ENCODE measurements around the gene MRPL23. TPM values are rescaled to one million over a fixed set of nuclear protein-coding genes. Genes with fewer than 3 reads are reported as not detected.
"Not testable (repeated sequence)": the region's sequence is repeated elsewhere in the genome, so short reads cannot be mapped to it uniquely, and the experiment has no call there.

MRPL23 gene
- total RNA-seq, 1 donor from 2014 or later, result 93.6 TPM

DNA sequence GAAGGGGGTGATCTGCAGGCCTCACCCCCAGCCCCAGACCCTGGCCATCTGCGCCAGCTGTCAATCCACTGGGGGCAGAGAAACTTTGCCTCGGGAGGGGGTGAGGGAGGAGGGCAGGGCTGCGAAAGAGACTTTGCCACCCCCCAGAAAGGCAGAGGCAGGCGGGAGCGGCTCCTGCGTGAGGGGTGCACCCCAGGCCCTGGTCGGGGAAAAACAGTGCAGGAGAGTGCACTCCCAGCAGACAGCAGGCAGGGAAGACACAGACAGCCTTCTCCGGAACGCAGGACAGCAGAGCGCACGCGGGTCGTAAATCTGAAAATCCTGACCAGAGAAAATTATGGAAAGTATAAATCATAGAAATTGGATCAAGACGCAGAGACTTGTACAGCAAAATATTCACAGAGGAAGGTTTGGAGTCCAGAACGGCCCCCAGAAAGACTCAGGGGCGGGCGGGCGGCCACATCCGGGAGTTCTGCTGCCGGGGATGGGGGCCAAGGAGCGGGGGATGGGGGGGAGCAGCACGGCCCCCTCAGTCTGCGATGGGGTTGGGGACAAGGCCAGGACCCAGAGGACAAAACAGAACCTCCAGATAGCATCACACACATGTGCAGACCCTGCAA, 8.0 kb upstream of the MRPL23 start:
- no peak overlapping the region for H3K4me3 ChIP-seq
- no peak for DNase-seq
- intact Hi-C loops (cut with micrococcal nuclease), result no loop called here
- TF ChIP-seq, protein P1, sequence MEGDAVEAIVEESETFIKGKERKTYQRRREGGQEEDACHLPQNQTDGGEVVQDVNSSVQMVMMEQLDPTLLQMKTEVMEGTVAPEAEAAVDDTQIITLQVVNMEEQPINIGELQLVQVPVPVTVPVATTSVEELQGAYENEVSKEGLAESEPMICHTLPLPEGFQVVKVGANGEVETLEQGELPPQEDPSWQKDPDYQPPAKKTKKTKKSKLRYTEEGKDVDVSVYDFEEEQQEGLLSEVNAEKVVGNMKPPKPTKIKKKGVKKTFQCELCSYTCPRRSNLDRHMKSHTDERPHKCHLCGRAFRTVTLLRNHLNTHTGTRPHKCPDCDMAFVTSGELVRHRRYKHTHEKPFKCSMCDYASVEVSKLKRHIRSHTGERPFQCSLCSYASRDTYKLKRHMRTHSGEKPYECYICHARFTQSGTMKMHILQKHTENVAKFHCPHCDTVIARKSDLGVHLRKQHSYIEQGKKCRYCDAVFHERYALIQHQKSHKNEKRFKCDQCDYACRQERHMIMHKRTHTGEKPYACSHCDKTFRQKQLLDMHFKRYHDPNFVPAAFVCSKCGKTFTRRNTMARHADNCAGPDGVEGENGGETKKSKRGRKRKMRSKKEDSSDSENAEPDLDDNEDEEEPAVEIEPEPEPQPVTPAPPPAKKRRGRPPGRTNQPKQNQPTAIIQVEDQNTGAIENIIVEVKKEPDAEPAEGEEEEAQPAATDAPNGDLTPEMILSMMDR (IDR thresholded peaks at IDR 0.05; ENCODE audit: borderline replicate concordance), result no peak
- H3K9me3 ChIP-seq (replicated peaks), result no peaks in the 10 kb centered on the region
- no peaks in the 10 kb centered on the region for H3K36me3 ChIP-seq
- no peaks in the 10 kb centered on the region for H3K27me3 ChIP-seq (ENCODE audit: low read depth)
- H3K27ac ChIP-seq (replicated peaks), result peak overlapping the region; percentile 73
- H3K4me1 ChIP-seq, result peaks cover 26% of the 10 kb centered on the region

DNA sequence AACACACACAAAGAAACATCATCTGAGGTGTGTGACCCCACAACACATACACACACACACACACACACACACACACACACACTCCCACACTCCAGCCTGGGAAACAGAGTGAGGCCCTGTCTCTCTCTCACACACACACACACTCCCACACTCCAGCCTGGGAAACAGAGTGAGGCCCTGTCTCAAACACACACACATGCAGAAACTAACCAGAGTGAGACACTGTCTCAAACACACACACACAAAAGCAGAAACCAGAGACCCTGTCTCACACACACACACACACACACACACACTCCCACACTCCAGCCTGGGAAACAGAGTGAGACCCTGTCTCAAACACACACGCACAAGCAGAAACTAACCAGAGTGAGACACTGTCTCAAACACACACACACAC, 7.3 kb upstream of the MRPL23 start:
- DNase-seq, result not testable (repeated sequence)

DNA sequence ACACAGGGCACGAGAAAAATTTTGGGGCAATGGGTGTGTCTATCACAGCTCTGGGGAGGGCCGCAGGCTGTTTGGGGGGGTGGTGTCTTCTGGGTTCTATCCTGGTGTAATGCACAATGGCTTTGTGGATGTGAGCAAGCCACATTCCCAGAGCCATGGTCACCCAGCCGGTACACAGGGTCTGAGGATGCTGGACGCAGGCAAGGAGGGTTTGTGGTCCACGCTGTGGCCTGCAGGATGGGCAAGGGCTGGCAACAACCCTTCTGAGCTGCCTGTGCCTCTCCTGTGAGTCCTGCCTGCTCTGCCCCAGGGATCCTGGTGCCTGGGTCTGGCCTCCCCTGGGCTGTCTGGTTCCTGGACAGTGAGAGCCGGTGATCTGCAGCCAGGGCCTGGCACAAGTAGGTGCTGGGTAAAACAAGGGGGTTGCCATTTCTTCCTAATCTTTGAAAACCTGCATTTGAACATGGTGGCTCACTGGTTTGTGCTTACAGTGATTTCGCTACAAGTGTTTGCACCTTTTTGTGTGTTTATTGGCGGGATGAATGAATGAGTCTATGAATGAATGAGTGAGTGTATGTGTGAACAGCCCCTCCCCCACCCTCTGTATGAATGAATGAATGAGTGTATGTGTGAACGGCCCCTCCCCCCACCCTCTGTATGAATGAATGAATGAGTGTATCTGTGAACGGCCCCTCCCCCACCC, 4.4 kb upstream of the MRPL23 start:
- H3K27me3 ChIP-seq (ENCODE audit: low read depth), result no peaks in the 10 kb centered on the region
- no peak for DNase-seq
- peaks cover 29% of the 10 kb centered on the region for H3K4me1 ChIP-seq
- H3K4me3 ChIP-seq, result no peak overlapping the region
- no peaks in the 10 kb centered on the region for H3K36me3 ChIP-seq
- peak overlapping the region; percentile 17 for H3K27ac ChIP-seq (replicated peaks)
- TF ChIP-seq, protein P1 (IDR thresholded peaks at IDR 0.05; ENCODE audit: borderline replicate concordance), result no peak
- intact Hi-C loops (cut with micrococcal nuclease), result loop anchor here (10.0 kb wide), 1 partner anchor 48 kb away; the partner anchor contains the start of gene PRR33
- no peaks in the 10 kb centered on the region for H3K9me3 ChIP-seq (replicated peaks)

More for the DNA sequence above, 7.3 kb upstream of the MRPL23 start:
- not testable (repeated sequence) for H3K4me3 ChIP-seq; H3K36me3 ChIP-seq; H3K27ac ChIP-seq (replicated peaks); H3K27me3 ChIP-seq (ENCODE audit: low read depth); H3K9me3 ChIP-seq (replicated peaks)
- peaks cover 29% of the 10 kb centered on the region for H3K4me1 ChIP-seq
- intact Hi-C loops (cut with micrococcal nuclease), result loop anchor here (10.0 kb wide), 1 partner anchor 45 kb away; the partner anchor contains the start of gene PRR33

DNA sequence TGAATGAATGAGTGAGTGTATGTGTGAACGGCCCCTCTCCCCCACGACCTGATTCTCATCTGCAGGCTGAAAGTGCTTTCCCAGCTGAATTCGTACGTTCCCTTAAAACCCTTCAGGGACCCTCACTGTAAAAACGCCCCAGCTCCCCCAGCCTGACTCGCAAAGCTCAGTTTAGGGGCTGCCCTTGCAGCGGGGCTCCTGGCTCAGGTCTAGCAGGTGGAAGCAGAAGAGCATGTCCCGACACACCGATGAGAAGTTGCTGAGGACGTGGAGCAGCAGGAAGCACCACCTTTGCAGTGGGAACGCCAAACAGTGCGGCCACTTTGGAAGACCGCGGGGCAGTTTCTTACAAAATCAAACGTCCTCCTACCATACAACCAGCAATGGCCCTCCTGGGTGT, 3.6 kb upstream of the MRPL23 start:
- no peak for DNase-seq
- TF ChIP-seq, protein P1 (IDR thresholded peaks at IDR 0.05; ENCODE audit: borderline replicate concordance), result no peak
- intact Hi-C loops (cut with micrococcal nuclease), result loop anchor here (10.0 kb wide), 1 partner anchor 49 kb away; the partner anchor contains the start of gene PRR33
- no peaks in the 10 kb centered on the region for H3K27me3 ChIP-seq (ENCODE audit: low read depth)
- no peaks in the 10 kb centered on the region for H3K9me3 ChIP-seq (replicated peaks)
- H3K36me3 ChIP-seq, result no peaks in the 10 kb centered on the region
- peak overlapping the region; percentile 75 for H3K27ac ChIP-seq (replicated peaks)
- no peak overlapping the region for H3K4me3 ChIP-seq
- peaks cover 23% of the 10 kb centered on the region for H3K4me1 ChIP-seq

DNA sequence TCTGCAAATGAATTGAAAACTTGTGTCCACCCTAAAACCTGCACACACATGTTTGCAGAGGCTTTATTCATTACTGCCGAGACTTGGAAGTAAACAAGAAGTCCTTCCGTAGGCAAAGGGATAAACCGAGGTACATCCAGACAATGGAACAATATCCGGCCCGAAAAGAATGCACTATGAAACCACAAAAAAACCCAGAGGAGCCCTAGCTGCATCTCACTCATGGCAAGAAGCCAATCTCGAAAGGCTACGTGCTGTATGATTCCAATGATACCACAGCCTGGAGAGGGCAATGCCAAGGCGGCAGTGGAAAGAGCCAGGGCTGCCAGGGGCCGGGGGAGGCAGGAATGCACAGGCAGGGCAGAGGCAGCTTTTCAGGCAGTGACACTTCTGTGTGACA, 3.2 kb upstream of the MRPL23 start:
- peaks cover 19% of the 10 kb centered on the region for H3K4me1 ChIP-seq
- H3K27me3 ChIP-seq (ENCODE audit: low read depth), result no peaks in the 10 kb centered on the region
- intact Hi-C loops (cut with micrococcal nuclease), result loop anchor here (10.0 kb wide), 1 partner anchor 49 kb away; the partner anchor contains the start of gene PRR33
- H3K4me3 ChIP-seq, result no peak overlapping the region
- no peaks in the 10 kb centered on the region for H3K9me3 ChIP-seq (replicated peaks)
- TF ChIP-seq, protein P1 (IDR thresholded peaks at IDR 0.05; ENCODE audit: borderline replicate concordance), result no peak
- no peak for DNase-seq
- no peaks in the 10 kb centered on the region for H3K36me3 ChIP-seq
- peak overlapping the region; percentile 75 for H3K27ac ChIP-seq (replicated peaks)

Data from left ventricle myocardium inferior (tissue), 1 donor.